CD4-positive, alpha-beta T cell treated with Interleukin-4 for 4 hours (primary cell): ENCODE data around the gene VSIG10L2.

Source experiments
- DNase-seq: peaks from one replicate; pipeline ENCODE4 v3.0.0-alpha.2; 2020

VSIG10L2 gene

GRCh38 chr11:125930076-125930450, 15.8 kb upstream of the VSIG10L2 start:
- DNase-seq = no peak

DNA sequence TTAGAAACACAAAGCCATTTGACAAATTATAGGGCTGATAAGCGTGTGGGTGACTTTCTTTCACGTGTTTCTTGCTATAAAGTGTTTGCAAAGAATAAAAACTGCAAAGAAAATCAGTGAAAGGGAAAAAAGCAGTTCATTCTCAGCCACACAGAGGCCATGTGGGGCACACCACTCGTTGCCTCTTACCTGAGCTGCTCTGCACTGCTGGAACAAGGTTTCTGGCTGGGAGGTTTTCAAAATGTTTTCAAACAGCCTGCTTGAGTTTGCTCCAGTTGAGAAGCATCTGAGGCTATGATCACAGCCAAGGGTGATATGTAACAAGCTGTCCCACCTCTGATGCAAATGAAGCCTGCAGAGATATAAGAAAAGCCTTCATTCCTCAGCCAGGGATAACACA, 14.7 kb upstream of the VSIG10L2 start:
- DNase-seq = no peak

DNA sequence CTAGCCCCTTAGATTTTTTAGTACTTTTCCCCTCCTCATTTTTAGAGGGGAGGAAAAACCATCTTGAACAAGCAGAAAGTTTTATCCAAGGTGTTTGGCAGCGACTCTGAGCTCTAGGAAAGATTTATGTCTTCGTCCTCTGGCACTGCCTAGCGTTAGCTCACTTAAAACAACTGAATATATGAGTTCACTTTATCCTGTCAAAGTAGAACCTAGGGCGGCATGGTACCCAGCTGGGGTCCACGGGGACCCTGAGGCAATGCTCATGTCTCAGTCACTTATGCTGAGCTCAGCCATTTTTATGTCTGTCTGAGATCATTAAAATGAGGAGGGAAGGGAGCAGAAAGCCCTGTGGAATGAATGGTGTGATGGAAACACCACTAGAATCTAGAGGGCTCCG, 14.2 kb upstream of the VSIG10L2 start:
- no peak for DNase-seq

DNA sequence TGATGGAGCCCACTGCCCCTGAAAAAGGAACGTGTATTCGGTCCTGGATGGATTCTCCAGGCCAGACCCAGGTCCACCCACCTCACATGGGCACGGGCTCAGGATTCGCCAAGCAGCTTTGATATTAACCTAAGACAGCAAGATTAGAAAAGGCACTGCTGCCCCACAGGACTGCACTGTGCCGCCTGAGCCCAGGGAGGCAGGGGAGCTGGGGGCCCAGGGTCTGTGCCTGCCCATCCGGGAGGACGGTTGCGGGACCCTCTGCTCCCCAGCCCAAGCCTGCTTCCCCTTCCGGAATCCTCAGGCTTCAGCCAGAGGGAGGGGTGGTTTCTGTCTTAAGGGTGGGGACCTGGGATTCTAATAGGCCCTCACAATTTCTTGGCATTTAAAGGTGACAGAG, 13.5 kb upstream of the VSIG10L2 start:
- DNase-seq = no peak

GRCh38 chr11:125933030-125933813, 12.6 kb upstream of the VSIG10L2 start:
- DNase-seq = no peak

DNA sequence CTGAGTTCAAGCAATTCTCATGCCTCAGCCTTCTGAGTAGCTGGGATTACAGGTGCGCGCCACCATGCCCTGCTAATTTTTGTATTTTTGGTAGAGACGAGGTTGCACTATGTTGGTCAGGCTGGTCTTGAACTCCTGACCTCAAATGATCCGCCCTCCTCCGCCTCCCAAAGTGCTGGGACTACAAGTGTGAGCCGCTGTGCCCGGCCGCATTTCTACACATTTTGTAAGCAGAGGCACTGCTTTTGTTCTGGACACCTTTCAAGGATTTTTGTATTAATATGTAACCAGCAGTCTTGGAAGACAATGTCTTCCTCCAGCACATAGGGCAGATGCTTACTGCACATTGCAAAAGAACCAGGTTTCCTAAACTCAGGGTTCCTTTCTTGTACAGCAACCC, 11.4 kb upstream of the VSIG10L2 start:
- no peak for DNase-seq

DNA sequence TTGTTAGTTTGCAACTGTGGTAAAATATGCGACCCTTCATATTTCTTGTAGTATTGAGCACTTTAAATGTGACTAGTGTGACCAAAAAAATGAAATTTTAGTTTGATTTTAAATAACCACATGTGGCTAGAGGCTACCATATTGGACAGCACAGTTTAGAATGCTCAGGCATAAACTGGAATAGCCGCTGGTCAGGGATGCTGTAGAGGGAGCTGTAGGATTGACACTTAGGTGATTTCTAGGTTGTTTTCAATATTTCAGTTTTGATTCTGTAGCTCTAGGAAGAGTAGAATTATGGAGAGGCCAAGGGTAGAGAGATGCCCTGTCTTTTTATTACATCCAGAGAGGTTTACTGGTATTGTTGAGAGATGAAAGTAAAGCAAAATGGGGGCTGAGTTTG, 10.8 kb upstream of the VSIG10L2 start:
- no peak for DNase-seq

DNA sequence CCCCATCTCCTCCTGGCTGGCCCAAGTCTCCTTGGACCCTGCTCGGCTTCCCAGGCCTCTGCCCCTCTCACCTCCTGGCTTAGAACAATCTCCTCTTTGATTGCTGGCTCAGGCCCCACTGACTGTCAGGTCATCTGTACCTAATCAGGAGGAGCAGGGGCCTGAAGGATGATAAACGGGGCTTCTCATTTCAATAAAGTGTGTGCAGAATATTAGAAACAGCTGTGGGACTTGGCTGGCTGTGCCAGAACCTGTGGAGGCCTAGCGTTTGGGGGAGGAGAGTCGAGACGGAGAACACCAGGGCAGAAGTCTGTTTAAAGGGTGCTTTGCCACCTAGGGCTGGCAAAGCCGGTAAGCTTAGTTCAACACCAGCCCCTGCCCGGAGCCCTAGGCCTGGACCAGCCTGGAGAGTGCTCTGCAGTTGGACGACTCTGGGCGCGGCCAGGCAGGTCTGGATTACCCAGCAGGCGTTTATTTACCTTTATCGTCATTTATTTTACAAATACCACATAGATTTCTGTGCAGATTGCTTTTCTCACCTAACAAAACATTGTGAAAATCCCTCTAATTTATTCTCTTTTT, 10.1 kb upstream of the VSIG10L2 start:
- DNase-seq = no peak

- DNase-seq = no peak
Observed at GRCh38 chr11:125938418-125938817, 7.4 kb upstream of the VSIG10L2 start.

DNA sequence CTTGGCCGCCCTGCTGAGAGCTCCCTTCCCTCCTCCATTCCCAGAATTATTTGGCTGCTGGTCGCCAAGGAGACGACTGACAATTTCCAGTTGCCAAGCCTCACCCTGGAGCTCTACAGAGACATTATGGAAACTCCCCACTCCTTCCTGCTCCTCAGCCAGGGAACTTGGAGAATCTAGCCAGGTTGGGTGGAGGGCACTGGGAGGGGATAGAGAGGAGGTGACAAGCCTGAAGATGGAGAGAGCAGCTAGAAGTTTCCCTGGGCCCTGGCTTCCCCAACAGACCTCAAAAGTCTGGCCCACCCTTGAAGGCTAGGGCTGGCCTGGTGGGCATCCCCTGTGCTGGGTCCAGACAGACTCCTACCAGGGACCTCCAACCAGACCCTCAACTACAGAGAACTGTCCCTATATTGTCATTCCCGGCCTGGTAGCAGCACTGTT, 6.7 kb upstream of the VSIG10L2 start:
- no peak for DNase-seq

GRCh38 chr11:125940145-125940544, 5.7 kb upstream of the VSIG10L2 start:
- DNase-seq = no peak

- DNase-seq = no peak
Observed at GRCh38 chr11:125941267-125941618, 4.6 kb upstream of the VSIG10L2 start.

DNA sequence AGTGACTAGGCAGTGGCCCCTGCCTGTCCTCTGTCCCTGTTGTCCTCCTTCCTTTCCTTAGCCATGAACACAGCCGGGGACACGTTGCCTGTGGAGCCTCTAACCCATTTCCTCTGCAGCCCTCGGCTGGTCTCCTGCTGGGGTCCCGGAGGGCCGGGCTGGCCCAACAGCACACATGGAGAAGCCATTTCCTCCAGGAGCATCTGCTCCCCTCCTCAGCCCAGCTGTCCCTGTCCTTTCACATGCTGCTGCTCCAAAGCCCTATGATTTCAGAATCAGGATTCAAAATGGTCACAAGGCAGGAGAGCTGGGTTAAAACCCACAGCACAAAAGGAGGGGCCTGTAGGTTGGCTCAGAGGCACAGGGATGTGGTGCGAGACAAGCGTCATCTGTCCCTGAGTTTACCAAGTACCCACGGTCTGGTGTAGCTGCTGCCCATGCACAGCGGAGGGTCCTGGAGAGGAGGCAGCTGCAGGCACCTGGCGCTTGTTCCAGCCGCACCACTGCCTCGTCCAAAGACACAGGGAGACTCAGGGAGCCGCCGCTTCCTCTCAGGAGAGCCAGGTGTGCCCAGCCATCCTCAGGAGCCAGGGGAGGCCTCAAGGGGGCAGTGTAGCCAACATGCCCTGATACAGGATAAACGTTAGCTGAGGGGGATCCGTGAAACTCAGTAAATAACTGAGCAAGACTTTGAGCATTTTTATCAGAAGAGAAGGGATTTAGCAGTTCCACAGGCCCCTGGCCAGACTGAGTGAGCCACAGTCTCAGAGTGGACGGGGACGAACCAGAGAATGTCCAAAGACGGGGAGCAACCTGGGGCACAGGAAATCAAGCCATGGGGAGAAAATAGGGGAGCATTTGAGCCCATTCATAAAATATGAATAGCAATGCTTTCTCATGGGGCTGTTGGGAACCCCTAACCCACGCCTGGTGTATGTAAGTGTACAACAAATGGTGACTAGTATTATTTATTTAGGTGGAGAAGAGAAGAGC, 3.9 kb upstream of the VSIG10L2 start:
- peak; percentile 12 for DNase-seq

GRCh38 chr11:125942771-125943428, 2.9 kb upstream of the VSIG10L2 start:
- no peak for DNase-seq

DNA sequence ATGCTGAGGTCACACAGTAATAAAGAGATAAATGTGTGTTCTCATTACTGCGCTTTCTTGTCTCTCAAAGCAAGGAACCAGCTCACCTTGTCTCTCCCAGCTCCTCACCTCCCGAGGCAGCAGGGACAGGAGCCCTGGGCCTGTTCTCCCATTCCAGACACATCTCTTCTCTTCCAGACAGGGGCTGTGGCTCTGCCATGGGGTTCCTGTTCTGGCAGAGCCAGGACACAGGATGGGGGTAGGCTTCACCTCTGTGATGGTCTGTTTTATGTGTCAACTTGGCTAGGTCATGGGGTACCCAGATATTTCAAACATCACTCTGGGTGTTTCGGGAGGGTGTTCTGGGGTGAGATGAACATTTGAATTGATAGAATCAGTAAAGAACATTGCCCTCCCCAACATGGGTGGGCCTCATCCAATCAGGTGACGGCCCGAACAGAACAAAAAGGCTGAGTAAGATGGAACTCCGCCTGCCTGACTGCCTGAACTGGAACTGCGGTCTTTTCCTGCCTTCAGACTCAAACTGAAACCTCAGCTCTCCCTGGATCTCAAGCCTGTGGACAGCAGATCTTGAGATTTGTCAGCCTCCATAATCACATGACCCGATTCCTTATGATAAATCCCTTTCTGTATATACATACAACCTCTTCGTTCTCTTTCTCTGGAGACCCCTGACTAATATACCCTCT, 2.0 kb upstream of the VSIG10L2 start:
- DNase-seq = no peak

DNA sequence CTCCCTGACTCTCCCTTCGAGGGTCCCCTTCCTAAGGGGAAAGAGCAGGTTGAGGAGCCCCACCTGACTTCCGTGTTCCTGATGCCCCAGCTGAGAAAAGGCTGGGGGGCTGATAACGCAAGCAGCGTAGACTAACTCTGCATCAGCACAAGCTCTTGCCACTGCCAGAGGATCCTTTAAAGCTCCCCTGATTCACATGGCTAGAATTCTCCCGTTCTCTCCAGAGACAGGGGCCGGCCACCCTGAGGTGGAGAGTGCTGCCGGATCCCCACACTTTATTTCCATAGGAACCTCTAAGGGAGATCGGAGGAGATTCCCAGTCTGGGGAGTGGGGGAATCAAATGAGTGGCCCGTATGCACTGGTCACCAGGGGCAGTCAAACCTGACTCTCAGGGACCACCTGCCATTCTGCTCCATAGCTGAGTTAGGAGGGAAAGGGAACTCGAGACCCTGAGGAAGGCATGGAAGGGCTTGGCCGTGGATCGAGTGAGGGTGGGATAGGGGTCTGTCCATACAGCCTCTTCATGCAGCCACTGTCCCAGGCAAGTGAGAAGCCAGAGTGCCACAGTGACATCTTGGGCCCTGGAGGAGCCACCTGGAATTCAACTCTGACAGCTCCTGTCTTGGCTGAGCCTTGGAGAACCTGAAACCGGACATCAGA, 1.4 kb upstream of the VSIG10L2 start:
- no peak for DNase-seq

DNA sequence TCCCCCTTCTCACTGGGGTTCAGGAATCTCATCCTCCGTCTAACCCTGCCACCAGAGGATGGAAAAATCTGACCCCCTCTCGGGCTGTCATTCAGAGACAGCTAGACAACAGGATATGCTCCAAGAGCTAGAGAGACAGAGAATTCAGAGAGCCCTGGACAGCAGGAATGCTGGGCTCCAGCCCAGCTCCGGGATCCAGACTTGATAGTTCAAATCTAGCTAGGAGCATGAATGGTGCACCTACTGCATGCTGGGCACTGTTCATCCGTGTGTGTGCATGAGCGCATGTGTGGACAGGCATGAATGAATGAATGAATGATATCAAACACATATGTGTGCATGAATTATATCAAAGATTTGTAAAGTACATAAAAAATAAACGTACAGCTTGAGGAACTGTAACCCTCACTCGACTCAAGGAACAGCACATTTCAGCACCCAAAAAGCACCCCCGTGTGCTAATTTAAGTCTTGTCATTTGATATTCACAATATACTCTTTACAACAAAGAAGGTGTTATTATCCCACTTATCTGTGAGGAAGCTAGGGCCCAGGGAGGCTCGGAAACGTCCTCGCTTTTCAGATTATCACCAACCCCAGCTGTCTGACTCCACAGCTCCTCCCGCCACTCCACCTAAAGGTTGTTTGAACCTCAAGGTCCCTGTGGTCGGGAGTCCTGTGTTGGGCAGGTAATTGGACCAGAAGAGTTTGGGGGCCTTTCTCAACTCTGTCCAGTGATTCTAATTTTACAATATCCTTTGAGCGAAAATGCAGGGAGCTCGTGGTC, 640 bp upstream of the VSIG10L2 start:
- no peak for DNase-seq

DNA sequence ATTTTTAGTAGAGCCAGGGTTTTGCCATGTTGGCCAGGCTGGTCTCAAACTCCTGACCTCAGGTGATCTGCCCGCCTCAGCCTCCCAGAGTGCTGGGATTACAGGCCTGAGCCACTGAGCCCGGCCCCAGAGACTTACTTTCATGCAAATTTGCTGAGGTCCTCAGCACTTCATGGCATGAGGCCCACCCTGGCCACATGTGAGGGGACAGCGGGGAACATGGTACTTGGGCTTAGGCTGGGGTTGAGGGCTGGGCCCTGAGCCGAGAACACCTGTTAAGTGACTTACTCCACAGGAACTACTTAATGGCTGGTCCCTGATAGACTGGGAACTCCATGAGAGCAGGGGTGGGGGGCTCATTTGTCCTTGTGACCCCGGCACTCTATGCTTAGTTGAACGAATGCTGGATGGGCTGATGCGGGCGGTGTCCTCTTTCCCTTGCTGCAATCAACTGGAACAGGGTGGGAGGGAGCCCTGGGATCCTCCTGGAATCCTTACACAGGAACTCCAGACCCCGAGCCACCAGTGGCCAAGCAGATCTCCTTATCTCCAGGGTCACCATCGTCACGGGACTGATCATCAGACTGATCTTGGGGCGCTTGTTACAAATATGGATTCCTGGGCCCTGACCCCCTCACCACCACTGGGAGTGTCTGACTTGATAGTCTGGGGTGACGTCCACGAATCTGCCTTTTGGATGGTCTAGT, 1.0 kb downstream of the VSIG10L2 start:
- DNase-seq = no peak

- no peak for DNase-seq
Observed at GRCh38 chr11:125947419-125948277, 1.8 kb downstream of the VSIG10L2 start.
